ENCODE results near the gene PDE4D.
"Not testable (repeated sequence)": the region's sequence is repeated elsewhere in the genome, so short reads cannot be mapped to it uniquely, and the experiment has no call there.

Gene PDE4D

GRCh38 chr5:59016925-59017324 is 876.6 kb downstream of the PDE4D start:
- no peak for DNase-seq

- DNase-seq = no peak
Observed at GRCh38 chr5:59008816-59009473, 884.6 kb downstream of the PDE4D start.

DNA sequence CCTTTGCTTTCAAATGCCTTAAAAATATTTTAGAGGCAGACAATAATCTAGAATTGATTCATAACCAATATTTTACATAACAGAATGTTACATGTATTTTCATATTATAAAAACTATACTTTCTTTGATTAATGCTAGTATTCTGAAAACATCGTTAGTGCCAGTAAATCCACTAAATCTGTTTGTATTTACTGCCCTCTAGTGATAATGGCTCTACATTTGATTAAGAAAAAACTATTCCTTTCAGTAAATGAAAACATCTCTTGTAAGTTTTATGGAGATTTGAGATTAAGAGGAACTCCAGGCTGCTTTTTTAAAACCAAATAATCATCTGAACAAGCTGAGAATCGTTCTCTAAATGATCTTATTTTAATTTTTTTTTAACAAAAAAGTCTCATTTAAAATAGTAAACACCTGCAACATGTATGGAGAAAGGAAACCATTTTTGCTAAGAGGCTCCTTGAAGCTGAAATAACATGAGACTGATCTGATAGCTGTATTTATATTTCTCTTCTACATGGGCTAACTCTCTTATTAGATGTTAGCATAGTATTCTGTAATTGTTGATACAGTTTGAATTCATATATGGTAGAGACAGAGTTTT is 886.0 kb downstream of the PDE4D start:
- no peak for DNase-seq

DNA sequence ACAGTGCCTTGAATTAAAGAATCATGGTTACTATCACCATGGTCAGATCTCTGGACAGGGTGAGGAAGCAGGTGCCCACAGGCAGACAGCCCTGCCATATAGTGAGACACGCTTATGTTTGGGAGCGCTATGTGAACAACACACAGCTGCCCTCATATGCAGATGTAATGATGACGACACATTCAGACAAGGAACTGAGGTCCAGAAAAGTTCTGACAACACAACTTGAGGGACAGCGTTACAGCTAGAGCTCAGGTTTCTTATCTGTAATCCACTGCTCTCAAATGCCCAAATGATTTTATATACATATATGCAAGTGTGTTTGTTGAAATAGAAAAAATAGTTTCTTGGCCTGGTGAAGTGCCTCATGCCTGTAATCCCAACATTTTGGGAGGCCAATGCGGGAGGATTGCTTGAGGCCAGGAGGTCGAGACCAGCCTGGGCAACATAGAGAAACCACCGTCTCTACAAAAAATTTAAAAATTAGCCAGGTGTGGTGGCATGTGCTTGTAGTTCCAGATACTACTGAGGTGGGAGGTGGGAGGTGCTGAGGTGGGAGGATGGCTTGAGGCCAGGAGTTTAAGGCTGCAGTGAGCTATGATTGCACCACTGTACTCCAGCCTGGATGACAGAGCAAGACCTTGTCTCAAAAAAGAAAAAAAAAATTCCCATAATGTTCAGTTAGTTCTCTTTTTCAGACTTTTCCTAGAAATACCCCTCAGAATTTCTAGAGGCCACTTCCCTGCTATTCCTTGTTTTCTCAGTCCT is 887.4 kb downstream of the PDE4D start:
- no peak for DNase-seq

DNA sequence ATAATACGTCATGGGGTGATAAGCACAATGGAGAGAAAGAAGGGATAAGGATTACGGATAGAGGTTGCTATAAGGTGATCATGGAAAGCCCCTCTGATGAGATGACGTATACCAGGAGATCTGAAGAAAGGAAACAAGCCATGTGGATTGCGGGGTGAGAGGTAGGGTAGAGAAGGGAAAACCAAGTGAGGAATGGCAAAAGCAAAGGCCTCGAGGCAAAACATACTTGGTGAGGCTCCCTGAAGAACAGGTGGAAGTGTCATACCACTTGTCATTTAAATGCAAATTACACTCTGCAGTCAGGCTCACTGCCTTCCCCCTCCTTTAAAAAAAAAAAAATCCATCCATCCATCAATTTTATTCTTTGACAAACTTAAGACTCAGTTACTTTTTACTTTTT is 889.9 kb downstream of the PDE4D start:
- no peak for DNase-seq

GRCh38 chr5:59003124-59003523 is 890.4 kb downstream of the PDE4D start:
- no peak for DNase-seq

- DNase-seq = no peak
Observed at GRCh38 chr5:59002162-59002825, 891.2 kb downstream of the PDE4D start.

DNA sequence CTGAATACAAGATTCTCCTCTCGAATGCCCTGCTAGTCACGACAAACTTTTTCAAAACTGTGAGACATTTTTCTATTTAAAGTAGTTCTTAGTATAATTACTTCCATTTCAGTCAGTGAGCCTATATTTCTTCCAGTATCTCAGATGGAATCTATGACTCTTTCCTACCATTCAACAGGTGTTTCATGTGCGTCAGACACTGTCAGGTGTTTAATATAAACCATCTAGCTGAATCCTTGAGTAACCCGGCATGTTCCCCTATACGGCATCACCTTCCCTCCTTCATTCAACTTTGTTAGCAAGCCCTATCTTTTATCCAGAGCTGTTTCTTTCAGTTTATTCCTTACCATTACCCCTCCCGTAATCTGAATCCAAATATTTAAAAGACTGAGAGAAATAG is 891.8 kb downstream of the PDE4D start:
- no peak for DNase-seq

- DNase-seq = no peak
Observed at GRCh38 chr5:59001154-59001553, 892.4 kb downstream of the PDE4D start.

GRCh38 chr5:59000211-59000610 is 893.3 kb downstream of the PDE4D start:
- DNase-seq = no peak

- DNase-seq = no peak
Observed at GRCh38 chr5:58999804-59000203, 893.7 kb downstream of the PDE4D start.

GRCh38 chr5:58998544-58998943 is 895.0 kb downstream of the PDE4D start:
- DNase-seq = no peak

DNA sequence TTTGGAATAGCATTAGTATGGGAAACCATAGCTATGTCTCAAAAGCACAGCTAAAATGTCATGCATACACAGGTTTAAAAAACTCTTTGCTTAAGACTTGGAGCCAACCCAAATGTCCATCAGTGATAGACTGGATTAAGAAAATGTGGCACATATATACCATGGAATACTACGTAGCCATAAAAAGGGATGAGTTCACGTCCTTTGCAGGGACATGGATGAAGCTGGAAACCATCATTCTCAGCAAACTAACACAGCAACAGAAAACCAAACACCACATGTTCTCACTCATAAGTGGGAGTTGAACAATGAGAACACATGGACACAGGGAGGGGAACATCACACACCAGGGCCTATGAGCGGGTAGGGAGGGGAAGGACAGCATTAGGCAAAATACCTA is 897.7 kb downstream of the PDE4D start:
- not testable (repeated sequence) for DNase-seq

- no peak for DNase-seq
Observed at GRCh38 chr5:58993461-58993860, 900.1 kb downstream of the PDE4D start.

DNA sequence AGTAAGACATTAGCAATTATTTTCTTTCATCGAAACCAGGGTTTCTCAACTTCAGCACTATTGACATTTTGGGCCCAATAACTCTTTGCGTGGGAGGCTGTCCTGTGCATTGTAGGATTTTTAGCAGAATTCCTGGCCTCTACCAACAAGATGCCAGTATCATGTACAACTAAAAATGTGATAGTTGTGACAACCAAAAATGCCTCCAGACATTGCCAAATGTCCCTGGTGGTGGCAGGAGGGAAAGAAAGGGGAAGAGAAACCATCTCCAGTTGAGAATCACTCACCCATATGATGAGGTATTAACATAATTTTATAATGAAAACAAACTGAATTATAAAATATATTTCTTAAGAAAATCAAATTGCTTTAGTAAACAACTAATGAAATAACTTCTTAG is 904.6 kb downstream of the PDE4D start:
- DNase-seq = no peak

GRCh38 chr5:58987193-58987592 is 906.3 kb downstream of the PDE4D start:
- no peak for DNase-seq

GRCh38 chr5:58986281-58986680 is 907.2 kb downstream of the PDE4D start:
- DNase-seq = no peak

- no peak for DNase-seq
Observed at GRCh38 chr5:58985759-58986158, 907.8 kb downstream of the PDE4D start.

- DNase-seq = no peak
Observed at GRCh38 chr5:58985311-58985710, 908.2 kb downstream of the PDE4D start.

GRCh38 chr5:58983526-58984452 is 909.7 kb downstream of the PDE4D start:
- no peak for DNase-seq

DNA sequence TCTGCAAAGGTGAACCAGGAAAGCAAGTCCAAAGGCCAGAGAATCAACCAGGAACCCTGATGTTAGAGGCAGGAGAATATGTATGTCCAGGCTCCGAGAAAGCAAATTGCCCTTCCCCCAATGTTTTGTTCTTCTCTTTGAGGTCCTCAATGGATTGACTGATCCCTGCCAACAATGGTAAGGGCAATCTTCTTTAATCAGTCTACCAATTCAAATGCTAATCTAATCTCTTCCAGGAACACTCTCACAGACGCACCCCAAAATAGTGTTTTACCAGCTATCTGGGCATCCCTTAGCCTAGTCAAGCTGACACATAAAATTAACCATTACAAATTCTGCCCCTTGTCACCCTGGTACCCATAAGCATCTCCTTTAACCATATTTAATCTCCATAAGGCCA is 912.6 kb downstream of the PDE4D start:
- no peak for DNase-seq

DNA sequence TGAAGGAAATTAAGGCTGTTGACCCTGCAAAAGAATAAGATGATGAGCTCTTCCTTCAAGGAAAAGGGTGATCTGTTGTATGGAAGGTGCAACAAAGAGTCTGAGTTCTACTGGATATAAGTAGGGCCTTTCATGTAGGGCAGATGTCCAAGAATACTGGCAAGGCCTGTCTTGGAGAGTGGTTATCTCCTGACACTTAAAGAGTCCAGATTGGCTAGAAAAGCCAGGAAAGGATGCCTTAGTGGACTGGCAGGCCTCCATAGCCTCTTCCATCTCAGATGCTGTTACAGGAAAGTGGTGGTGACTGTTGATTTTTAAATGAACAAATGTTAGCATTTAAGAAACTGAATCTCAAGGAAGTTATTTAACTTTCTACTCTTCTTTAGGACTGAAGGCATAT is 914.4 kb downstream of the PDE4D start:
- DNase-seq = no peak

DNA sequence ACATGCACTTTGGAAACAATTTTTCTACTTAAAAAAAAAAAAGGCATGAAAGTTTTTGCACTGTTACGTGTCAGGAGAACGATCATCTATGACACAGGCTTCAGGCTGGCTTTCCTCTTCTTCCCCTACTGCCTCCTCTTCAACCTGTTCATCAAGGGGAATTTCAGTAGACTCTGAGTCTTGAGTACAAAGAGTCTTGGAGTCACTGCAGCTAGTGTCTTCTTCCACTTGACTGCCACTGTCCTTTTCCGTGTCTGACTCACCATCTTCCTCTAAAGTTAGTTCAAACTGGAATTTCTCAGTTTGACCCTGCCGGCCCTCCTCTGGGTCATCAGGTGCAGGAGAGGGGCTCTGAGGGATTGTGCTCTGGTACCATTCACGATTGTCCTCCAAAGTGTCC is 918.9 kb downstream of the PDE4D start:
- DNase-seq = no peak

All from effector CD4-positive, alpha-beta T cell (primary cell).